HepG2 (cell line): Measurements from ENCODE around the gene CNOT6. TPM values are rescaled to one million over a fixed set of nuclear protein-coding genes. Genes with fewer than 3 reads are reported as not detected.

Experiments used
- ATF2 ChIP-seq: sonication (generic); formaldehyde crosslinking; IDR thresholded peaks from 2 replicates; pipeline ENCODE4 v1.4.0; 2020; ENCODE audit warnings: missing genetic modification reagents
- ATF7 ChIP-seq, 2 experiments: fragments of 450-650 bp in 1 of 2; sonication (generic) in 1 of 2; formaldehyde crosslinking in 1 of 2; IDR thresholded peaks; 2 replicates each; pipeline versions ENCODE4 v1.4.0 to v1.6.1; 2016 to 2020; ENCODE audit warnings: antibody characterized with exemption in 1 of 2, mild to moderate bottlenecking in 1 of 2, missing genetic modification reagents in 1 of 2
- CREB1 ChIP-seq, 2 experiments: fragments of 450-650 bp in 1 of 2; IDR thresholded peaks; 2 replicates each; pipeline ENCODE4 v1.6.1; 2016 to 2017; ENCODE audit warnings: control low read depth in 1 of 2, mild to moderate bottlenecking in 1 of 2, missing compliant biosample characterization in 1 of 2, missing genetic modification characterization in 1 of 2
- EZH2 ChIP-seq: conservative IDR thresholded peaks from 2 replicates; pipeline ENCODE4 v1.6.1; 2012; ENCODE audit warnings: mild to moderate bottlenecking, low read depth, low read length, moderate library complexity
- GATAD1 ChIP-seq: IDR thresholded peaks from 2 replicates; pipeline ENCODE4 v1.6.1; 2016; ENCODE audit warnings: missing genetic modification reagents, missing compliant biosample characterization
- IRX3 ChIP-seq: sonication (generic); formaldehyde crosslinking; IDR thresholded peaks from 2 replicates; pipeline ENCODE4 v1.8.1; 2023; ENCODE audit warnings: mild to moderate bottlenecking, low read depth, missing genetic modification reagents, borderline replicate concordance
- KDM1A ChIP-seq: IDR thresholded peaks from 2 replicates; pipeline ENCODE4 v1.6.1; 2016; ENCODE audit warnings: missing compliant biosample characterization
- MYC ChIP-seq: sonication (generic); formaldehyde crosslinking; IDR thresholded peaks from 2 replicates; pipeline ENCODE4 v1.9.0; 2021; ENCODE audit warnings: missing genetic modification reagents, borderline replicate concordance
- NFE2L1 ChIP-seq: sonication (generic); formaldehyde crosslinking; IDR thresholded peaks from 2 replicates; pipeline ENCODE4 v1.4.0; 2020; ENCODE audit warnings: missing genetic modification reagents, mild to moderate bottlenecking, borderline replicate concordance
- NONO ChIP-seq, 2 experiments: fragments of 450-650 bp in 1 of 2; sonication (generic) in 1 of 2; formaldehyde crosslinking in 1 of 2; IDR thresholded peaks in 1 of 2; conservative IDR thresholded peaks in 1 of 2; 2 replicates each; pipeline versions ENCODE4 v1.6.1 to v1.8.0; 2017 to 2022; ENCODE audit warnings: mild to moderate bottlenecking in 1 of 2, missing genetic modification reagents in 1 of 2, moderate library complexity in 1 of 2
- RXRA ChIP-seq: sonication (generic); formaldehyde crosslinking; IDR thresholded peaks from 2 replicates; pipeline ENCODE4 v1.5.1; 2020; ENCODE audit warnings: missing genetic modification reagents
- SIN3B ChIP-seq: fragments of 150-350 bp; IDR thresholded peaks from 2 replicates; pipeline ENCODE4 v1.6.1; 2014; ENCODE audit warnings: low read length
- STAT6 ChIP-seq: sonication (generic); formaldehyde crosslinking; IDR thresholded peaks from 2 replicates; pipeline ENCODE4 v1.4.0; 2020; ENCODE audit warnings: missing genetic modification reagents, mild to moderate bottlenecking, borderline replicate concordance
- ZBTB7B ChIP-seq: sonication (generic); formaldehyde crosslinking; IDR thresholded peaks from 2 replicates; pipeline ENCODE4 v1.4.0; 2020; ENCODE audit warnings: missing genetic modification reagents
- ZFP82 ChIP-seq: sonication (generic); formaldehyde crosslinking; IDR thresholded peaks from 2 replicates; pipeline ENCODE4 v1.5.1; 2020; ENCODE audit warnings: mild to moderate bottlenecking, missing genetic modification reagents, borderline replicate concordance
- ZIK1 ChIP-seq: sonication (generic); formaldehyde crosslinking; IDR thresholded peaks from 2 replicates; pipeline ENCODE4 v1.5.0; 2020; ENCODE audit warnings: mild to moderate bottlenecking, low read depth, missing genetic modification reagents, borderline replicate concordance
- ZNF24 ChIP-seq: fragments of 450-650 bp; IDR thresholded peaks from 2 replicates; pipeline ENCODE4 v1.6.1; 2017; ENCODE audit warnings: antibody characterized with exemption, mild to moderate bottlenecking
- ZNF335 ChIP-seq: sonication (generic); formaldehyde crosslinking; IDR thresholded peaks from 2 replicates; pipeline ENCODE4 v1.4.0; 2020; ENCODE audit warnings: missing genetic modification reagents
- ZNF547 ChIP-seq: sonication (generic); formaldehyde crosslinking; IDR thresholded peaks from 2 replicates; pipeline ENCODE4 v1.5.1; 2020; ENCODE audit warnings: mild to moderate bottlenecking, missing genetic modification reagents
- ZNF570 ChIP-seq: sonication (generic); formaldehyde crosslinking; IDR thresholded peaks from 2 replicates; pipeline ENCODE4 v1.4.0; 2020; ENCODE audit warnings: mild to moderate bottlenecking, missing genetic modification reagents, borderline replicate concordance
- ZNF672 ChIP-seq: sonication (generic); formaldehyde crosslinking; IDR thresholded peaks from 2 replicates; pipeline ENCODE4 v1.8.1; 2022; ENCODE audit warnings: missing genetic modification reagents
- ZNF788 ChIP-seq: sonication (generic); formaldehyde crosslinking; IDR thresholded peaks from 2 replicates; pipeline ENCODE4 v1.5.0; 2020; ENCODE audit warnings: mild to moderate bottlenecking, missing genetic modification reagents, borderline replicate concordance
- polyA plus RNA-seq, 8 experiments: library from polyadenylated mRNA; depleted of rRNA in 3 of 8; stranded (reverse) in 7 of 8; unstranded in 1 of 8; fragments of >200 nt; fragmentation: Illumina TruSeq in 4 of 8; extraction: Trizol in 4 of 8; gene quantifications; 2 replicates each; pipeline versions ENCODE4 v1.2.1 to v1.2.3, GENCODE V29; 2011 to 2016; ENCODE audit warnings: low read depth in 4 of 8, missing spikeins in 1 of 8, mixed read lengths in 1 of 8; ENCODE audit not compliant: insufficient read depth in 1 of 8
- total RNA-seq, 5 experiments: library from RNA; depleted of rRNA; stranded (reverse); fragments of >200 nt; fragmentation: Illumina TruSeq; extraction: Trizol; gene quantifications; 2 replicates each; pipeline ENCODE4 v1.2.3, GENCODE V29; 2016; ENCODE audit warnings: low read depth in 1 of 5
- TF ChIP-seq, protein P1 (sequence below): sonication (generic); formaldehyde crosslinking; IDR thresholded peaks from 2 replicates; pipeline ENCODE4 v1.4.0; 2020; ENCODE audit warnings: missing genetic modification reagents, borderline replicate concordance

CNOT6 gene
- total and polyA plus RNA-seq, 2 of the 13 experiments (the other 11 are each of a cell fraction or from before 2014, with no cell fraction given), result 8.8 to 9.1 TPM

DNA sequence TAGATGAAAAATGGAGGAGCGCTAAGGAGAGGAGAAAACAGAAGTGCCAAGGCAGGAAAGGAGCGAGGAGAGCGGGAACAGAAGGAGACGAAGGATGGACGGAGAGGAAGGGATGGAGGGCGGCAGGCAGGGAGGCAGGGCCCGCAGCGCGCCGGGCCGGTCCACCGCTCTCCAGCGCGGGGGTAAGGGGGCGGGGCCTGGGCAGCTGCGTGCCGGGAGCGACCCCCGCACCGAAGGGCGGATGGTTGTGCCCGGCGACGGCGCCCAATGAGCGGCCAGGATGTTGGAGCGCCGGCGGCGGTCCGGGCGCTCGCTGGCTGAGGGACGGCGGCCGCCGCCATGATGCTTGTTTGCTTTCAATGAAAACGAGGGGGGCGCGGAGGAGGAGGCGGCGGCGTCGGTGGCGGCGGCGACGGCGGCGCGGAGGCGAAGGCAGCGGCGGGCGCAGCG lies at the start of gene CNOT6 (continued):
- peak; percentile 77; the same call in 1 of the 2 replicates for TF ChIP-seq MYC (CRISPR knock-in tag)
- peak; percentile 61; the same call in 1 of the 2 replicates for TF ChIP-seq ZNF788 (CRISPR knock-in tag)
- peak; percentile 49; the same call in 1 of the 2 replicates for TF ChIP-seq ZNF335 (CRISPR knock-in tag)
- peak; percentile 48; the same call in 1 of the 2 replicates for TF ChIP-seq ZFP82 (CRISPR knock-in tag)
- 0 out of 2 replicates have a peak, but pooled peaks have one; percentile 19 for TF ChIP-seq ZNF24
- TF ChIP-seq ZNF570 (CRISPR knock-in tag), result no peak
- TF ChIP-seq NONO (IDR thresholded peaks at IDR 0.05), result no peak
- TF ChIP-seq NONO (CRISPR knock-in tag; conservative IDR thresholded peaks at IDR 0.05), result peak; percentile 67
- 0 out of 2 replicates have a peak, but pooled peaks have one; percentile 27 for TF ChIP-seq ZNF547 (CRISPR knock-in tag)
- TF ChIP-seq GATAD1 (CRISPR knock-in tag), result peak; percentile 72
- TF ChIP-seq KDM1A (CRISPR knock-in tag), result peak; percentile 69; the same call in 1 of the 2 replicates
- TF ChIP-seq IRX3 (CRISPR knock-in tag), result peak; percentile 27; the same call in 1 of the 2 replicates
- no peak for TF ChIP-seq SIN3B
- peak; percentile 48; the same call in 1 of the 2 replicates for TF ChIP-seq ATF7 (IDR thresholded peaks at IDR 0.05)
- TF ChIP-seq ATF7 (CRISPR knock-in tag; IDR thresholded peaks at IDR 0.05), result no peak
- TF ChIP-seq CREB1 (IDR thresholded peaks at IDR 0.05), result peak; percentile 73; the same call in 1 of the 2 replicates
- TF ChIP-seq CREB1 (CRISPR knock-in tag; IDR thresholded peaks at IDR 0.05), result no peak
- TF ChIP-seq STAT6 (CRISPR knock-in tag), result no peak
- TF ChIP-seq EZH2, result no peak
- TF ChIP-seq RXRA (CRISPR knock-in tag), result 0 out of 2 replicates have a peak, but pooled peaks have one; percentile 18
- 0 out of 2 replicates have a peak, but pooled peaks have one; percentile 34 for TF ChIP-seq ZBTB7B (CRISPR knock-in tag)
- TF ChIP-seq, protein P1, sequence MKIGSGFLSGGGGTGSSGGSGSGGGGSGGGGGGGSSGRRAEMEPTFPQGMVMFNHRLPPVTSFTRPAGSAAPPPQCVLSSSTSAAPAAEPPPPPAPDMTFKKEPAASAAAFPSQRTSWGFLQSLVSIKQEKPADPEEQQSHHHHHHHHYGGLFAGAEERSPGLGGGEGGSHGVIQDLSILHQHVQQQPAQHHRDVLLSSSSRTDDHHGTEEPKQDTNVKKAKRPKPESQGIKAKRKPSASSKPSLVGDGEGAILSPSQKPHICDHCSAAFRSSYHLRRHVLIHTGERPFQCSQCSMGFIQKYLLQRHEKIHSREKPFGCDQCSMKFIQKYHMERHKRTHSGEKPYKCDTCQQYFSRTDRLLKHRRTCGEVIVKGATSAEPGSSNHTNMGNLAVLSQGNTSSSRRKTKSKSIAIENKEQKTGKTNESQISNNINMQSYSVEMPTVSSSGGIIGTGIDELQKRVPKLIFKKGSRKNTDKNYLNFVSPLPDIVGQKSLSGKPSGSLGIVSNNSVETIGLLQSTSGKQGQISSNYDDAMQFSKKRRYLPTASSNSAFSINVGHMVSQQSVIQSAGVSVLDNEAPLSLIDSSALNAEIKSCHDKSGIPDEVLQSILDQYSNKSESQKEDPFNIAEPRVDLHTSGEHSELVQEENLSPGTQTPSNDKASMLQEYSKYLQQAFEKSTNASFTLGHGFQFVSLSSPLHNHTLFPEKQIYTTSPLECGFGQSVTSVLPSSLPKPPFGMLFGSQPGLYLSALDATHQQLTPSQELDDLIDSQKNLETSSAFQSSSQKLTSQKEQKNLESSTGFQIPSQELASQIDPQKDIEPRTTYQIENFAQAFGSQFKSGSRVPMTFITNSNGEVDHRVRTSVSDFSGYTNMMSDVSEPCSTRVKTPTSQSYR (CRISPR knock-in tag), result peak; percentile 15; the same call in 1 of the 2 replicates
- TF ChIP-seq ATF2 (CRISPR knock-in tag), result no peak
- no peak for TF ChIP-seq NFE2L1 (CRISPR knock-in tag)
- TF ChIP-seq ZIK1, result peak; percentile 66; the same call in 1 of the 2 replicates
- 0 out of 2 replicates have a peak, but pooled peaks have one; percentile 33 for TF ChIP-seq ZNF672 (CRISPR knock-in tag)
